ENCODE measurements around the gene FRMPD4. TPM values are rescaled to one million over a fixed set of nuclear protein-coding genes. Genes with fewer than 3 reads are reported as not detected.

FRMPD4 gene
- polyA plus RNA-seq, 1 experiment = 0.82 TPM

DNA sequence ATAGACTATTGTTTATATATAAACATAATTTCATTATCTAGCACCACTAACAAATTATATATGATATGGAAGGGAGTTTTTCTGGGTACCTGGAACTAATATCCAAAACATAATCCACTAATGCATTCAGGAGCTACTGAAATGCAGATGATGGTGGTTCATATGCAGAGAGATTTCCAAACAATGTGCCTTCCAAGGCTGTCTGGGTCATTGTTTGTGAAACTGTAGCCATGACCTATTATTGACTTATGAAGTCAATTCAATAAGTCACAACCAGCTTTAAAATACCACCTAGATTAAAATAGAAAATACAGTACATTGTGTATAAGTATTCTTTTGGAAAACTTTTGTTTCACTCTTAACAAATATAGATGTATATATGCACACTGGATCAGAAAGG, 415.9 kb downstream of the FRMPD4 start:
- TF ChIP-seq CTCF (IDR thresholded peaks at IDR 0.05; ENCODE audit: insufficient read depth, low read depth, low read length) = no peak
- Histone ChIP-seq H3K36me3 (ENCODE audit: control insufficient read depth, insufficient read depth, low read length) (no peaks in the 10 kb centered on the region), H3K27me3 (ENCODE audit: control insufficient read depth, insufficient read depth, low read length) (no peaks in the 10 kb centered on the region), H3K4me3 (ENCODE audit: low read depth, low read length) (no peak overlapping the region)
- ChIA-PET CTCF (no interaction called here), POLR2A (no interaction called here)
- DNase-seq (ENCODE audit: low read depth) = no peak

GRCh38 chrX:12563121-12563520, 424.8 kb downstream of the FRMPD4 start:
- CTCF ChIA-PET = interaction anchor here (0.8 to 1.3 kb wide), 2 partner anchors 34 to 525 kb away, joined by 3 read pairs; no protein-coding TSS in a partner anchor
- DNase-seq (ENCODE audit: low read depth) = no peak

DNA sequence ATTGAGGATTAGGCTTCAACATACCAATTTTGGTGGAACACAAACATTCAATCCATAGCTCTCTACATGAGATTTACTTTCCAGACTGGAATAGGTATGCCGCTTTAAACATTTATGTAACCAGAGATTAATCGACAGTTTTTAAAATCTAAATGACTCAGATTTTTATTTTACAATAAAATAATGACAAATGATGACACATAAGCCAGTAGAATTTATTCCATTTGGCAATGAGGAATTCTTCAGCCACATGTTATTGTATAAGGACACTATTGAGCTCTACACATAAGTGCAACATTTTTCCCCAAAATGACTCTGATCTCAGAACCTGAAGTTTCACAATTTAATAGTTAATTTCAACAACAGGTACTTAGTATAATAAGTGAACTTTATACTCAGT, 425.9 kb downstream of the FRMPD4 start:
- H3K36me3 ChIP-seq (ENCODE audit: control insufficient read depth, insufficient read depth, low read length) = no peaks in the 10 kb centered on the region
- ChIA-PET POLR2A (no interaction called here), CTCF (no interaction called here)
- TF ChIP-seq CTCF (IDR thresholded peaks at IDR 0.05; ENCODE audit: insufficient read depth, low read depth, low read length) = no peak
- H3K27me3 ChIP-seq (ENCODE audit: control insufficient read depth, insufficient read depth, low read length) = no peaks in the 10 kb centered on the region
- no peak for DNase-seq (ENCODE audit: low read depth)
- no peak overlapping the region for H3K4me3 ChIP-seq (ENCODE audit: low read depth, low read length)

More at GRCh38 chrX:12563121-12563520, 424.8 kb downstream of the FRMPD4 start:
- TF ChIP-seq CTCF (IDR thresholded peaks at IDR 0.05; ENCODE audit: insufficient read depth, low read depth, low read length) = no peak
- no peak overlapping the region for H3K4me3 ChIP-seq (ENCODE audit: low read depth, low read length)
- H3K27me3 ChIP-seq (ENCODE audit: control insufficient read depth, insufficient read depth, low read length) = no peaks in the 10 kb centered on the region
- POLR2A ChIA-PET = interaction anchor here (0.7 kb wide), 1 partner anchor 9 kb away, joined by 3 read pairs; no protein-coding TSS in a partner anchor
- no peaks in the 10 kb centered on the region for H3K36me3 ChIP-seq (ENCODE audit: control insufficient read depth, insufficient read depth, low read length)

DNA sequence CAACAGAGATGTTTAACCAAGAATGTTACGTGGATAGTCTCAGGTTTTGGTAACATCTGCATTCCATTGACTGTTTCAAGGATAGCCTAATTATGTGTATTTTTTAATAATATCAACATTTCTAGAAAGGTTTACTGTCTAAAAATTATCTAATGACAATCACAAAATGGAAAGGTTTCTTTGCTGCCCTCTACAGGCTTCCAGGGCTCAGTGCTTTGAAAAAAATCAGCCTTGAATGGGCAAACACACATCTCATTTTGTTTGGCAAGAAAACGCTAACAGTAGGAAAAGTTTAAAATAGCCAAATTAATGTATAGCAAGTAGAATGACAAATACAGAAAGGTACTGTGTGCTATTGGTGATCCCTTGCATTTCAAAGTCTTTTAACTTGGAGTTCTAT, 429.6 kb downstream of the FRMPD4 start:
- no peak for DNase-seq (ENCODE audit: low read depth)
- Histone ChIP-seq H3K27me3 (ENCODE audit: control insufficient read depth, insufficient read depth, low read length) (no peaks in the 10 kb centered on the region), H3K36me3 (ENCODE audit: control insufficient read depth, insufficient read depth, low read length) (no peaks in the 10 kb centered on the region), H3K4me3 (ENCODE audit: low read depth, low read length) (no peak overlapping the region)
- TF ChIP-seq CTCF (IDR thresholded peaks at IDR 0.05; ENCODE audit: insufficient read depth, low read depth, low read length) = peak; percentile 66
- ChIA-PET CTCF (no interaction called here), POLR2A (no interaction called here)

- Histone ChIP-seq H3K27me3 (ENCODE audit: control insufficient read depth, insufficient read depth, low read length) (no peaks in the 10 kb centered on the region), H3K36me3 (ENCODE audit: control insufficient read depth, insufficient read depth, low read length) (no peaks in the 10 kb centered on the region), H3K4me3 (ENCODE audit: low read depth, low read length) (no peak overlapping the region)
- DNase-seq (ENCODE audit: low read depth) = no peak
- ChIA-PET POLR2A (no interaction called here), CTCF (interaction anchor here (0.6 kb wide), 1 partner anchor 66 kb away, joined by 3 read pairs; no protein-coding TSS in a partner anchor)
- no peak for TF ChIP-seq CTCF (IDR thresholded peaks at IDR 0.05; ENCODE audit: insufficient read depth, low read depth, low read length)
Measured at GRCh38 chrX:12570859-12571501, 432.7 kb downstream of the FRMPD4 start.

Measured in BJ (cell line).